H1 (cell line): ENCODE results near the gene LRRC19. TPM values are rescaled to one million over a fixed set of nuclear protein-coding genes. Genes with fewer than 3 reads are reported as not detected.

Experiments
- BACH1 ChIP-seq: IDR thresholded peaks from 2 replicates; pipeline ENCODE4 v1.6.1; 2012; ENCODE audit warnings: low read length, improper control_type of control experiment
- EP300 ChIP-seq, 2 experiments: IDR thresholded peaks; 1 replicate in 1 of 2; 2 replicates in 1 of 2; pipeline ENCODE4 v1.6.1; 2011 to 2012; ENCODE audit warnings: low read depth in 2 of 2, low read length in 2 of 2, mild to moderate bottlenecking in 2 of 2, borderline replicate concordance in 1 of 2, inconsistent platforms in 1 of 2, moderate library complexity in 1 of 2
- PHF8 ChIP-seq: fragments of 200-600 bp; sonication (generic); conservative IDR thresholded peaks from 2 replicates; pipeline ENCODE4 v1.7.1; 2012; ENCODE audit warnings: low read depth, mild to moderate bottlenecking, inconsistent platforms, low read length, moderate library complexity
- POLR2A ChIP-seq, 2 experiments: IDR thresholded peaks; 1 replicate in 1 of 2; 2 replicates in 1 of 2; pipeline ENCODE4 v1.6.1; 2011; ENCODE audit warnings: low read depth in 2 of 2, low read length in 2 of 2, mild to moderate bottlenecking in 2 of 2; ENCODE audit errors: control extremely low read depth in 1 of 2
- polyA plus RNA-seq, 7 experiments: library from polyadenylated mRNA; depleted of rRNA in 3 of 7; stranded (reverse) in 5 of 7; unstranded in 2 of 7; fragments of >200 nt in 5 of 7; fragments of 200-250 nt in 2 of 7; gene quantifications; 1 replicate in 5 of 7; 2 replicates in 1 of 7; 4 replicates in 1 of 7; pipeline versions ENCODE4 v1.2.1 to v1.2.3, GENCODE V29; 2011 to 2013; ENCODE audit warnings: missing spikeins in 2 of 7, mixed read lengths in 2 of 7
- total RNA-seq: library from RNA; stranded (reverse); fragmentation: NEBNext Ultra II Directional; extraction: Animal tissue kit (Norgen Biotek cat#: 25700); gene quantifications from 2 replicates; pipeline ENCODE4 v1.2.1, GENCODE V29; 2021

LRRC19 gene
- total and polyA plus RNA-seq, 2 of the 8 experiments (the other 6 are each of a cell fraction or from before 2014, with no cell fraction given): not detected

- TF ChIP-seq BACH1: no peak
- no peak for TF ChIP-seq EP300 (IDR thresholded peaks at IDR 0.05; ENCODE audit: borderline replicate concordance in 1 of 2, low read depth in 2 of 2, low read length in 2 of 2)
- TF ChIP-seq PHF8: no peak
- no peak for TF ChIP-seq POLR2A (IDR thresholded peaks at IDR 0.05; ENCODE audit: control extremely low read depth in 1 of 2, low read depth in 2 of 2, low read length in 2 of 2)
- TF ChIP-seq, all 59 proteins: peak for 0
These were observed 51.4 kb downstream of the LRRC19 start (continued) for GRCh38 chr9:26954050-26954508.
